H1 (cell line): ENCODE measurements around the gene CFAP61. TPM values are rescaled to one million over a fixed set of nuclear protein-coding genes. Genes with fewer than 3 reads are reported as not detected.

Experiments
- TEAD4 ChIP-seq: IDR thresholded peaks from 2 replicates; pipeline ENCODE4 v1.6.1; 2012; ENCODE audit warnings: low read depth, low read length, inconsistent platforms, mixed read lengths
- polyA plus RNA-seq, 7 experiments: library from polyadenylated mRNA; depleted of rRNA in 3 of 7; stranded (reverse) in 5 of 7; unstranded in 2 of 7; fragments of >200 nt in 5 of 7; fragments of 200-250 nt in 2 of 7; gene quantifications; 1 replicate in 5 of 7; 2 replicates in 1 of 7; 4 replicates in 1 of 7; pipeline versions ENCODE4 v1.2.1 to v1.2.3, GENCODE V29; 2011 to 2013; ENCODE audit warnings: missing spikeins in 2 of 7, mixed read lengths in 2 of 7
- total RNA-seq: library from RNA; stranded (reverse); fragmentation: NEBNext Ultra II Directional; extraction: Animal tissue kit (Norgen Biotek cat#: 25700); gene quantifications from 2 replicates; pipeline ENCODE4 v1.2.1, GENCODE V29; 2021

The CFAP61 gene
- total and polyA plus RNA-seq, 2 of the 8 experiments (the other 6 are each of a cell fraction or from before 2014, with no cell fraction given): 0.29 to 0.61 TPM

DNA sequence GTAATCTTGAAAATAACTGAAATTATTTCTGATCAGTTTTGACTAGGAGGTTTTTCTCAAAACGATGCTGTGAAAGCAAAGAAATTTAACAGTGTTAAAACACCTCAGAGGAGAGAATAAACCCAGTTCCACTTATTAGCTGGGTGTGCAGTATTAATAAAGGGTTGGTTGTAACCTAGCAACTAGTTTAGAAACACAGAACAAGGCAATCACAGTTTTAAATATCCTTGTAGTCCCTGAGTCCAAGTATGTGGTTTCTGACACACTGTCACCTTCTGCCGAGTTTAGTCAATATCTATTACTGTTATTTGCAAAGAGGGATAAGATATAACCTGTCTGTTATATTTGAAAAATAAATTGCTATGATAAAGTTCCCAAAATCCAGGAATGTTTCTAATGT lies 245.4 kb downstream of the CFAP61 start (continued):
- TF ChIP-seq TEAD4: no peak
